ENCODE results near the gene PALLD. TPM values are rescaled to one million over a fixed set of nuclear protein-coding genes. Genes with fewer than 3 reads are reported as not detected.

The PALLD gene
- total and polyA plus RNA-seq, 2 donors (not counting 3 experiments of a cell fraction or from before 2014, with no cell fraction given), result 13.4 to 48.2 TPM

DNA sequence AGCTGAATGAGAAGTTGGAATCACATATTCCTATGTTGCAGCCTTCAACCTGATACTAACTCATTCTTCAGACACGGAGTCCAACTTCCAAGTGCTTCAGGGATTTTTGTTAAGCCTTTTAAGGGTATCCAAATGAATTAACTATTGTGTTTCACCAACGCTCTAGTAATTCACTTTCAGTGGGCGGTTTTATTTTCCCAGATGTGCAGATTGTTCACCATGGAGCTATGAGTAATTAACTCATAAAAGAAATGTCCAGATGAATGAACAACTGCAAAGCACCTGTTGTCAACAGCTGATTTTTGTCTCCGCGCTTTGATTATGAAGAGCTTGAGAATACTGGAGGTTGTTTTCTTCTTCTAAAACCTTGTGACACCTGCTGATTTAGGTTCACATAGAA is 325.6 kb downstream of the PALLD start:
- H3K4me1 ChIP-seq (ENCODE audit: control insufficient read depth, extremely low read depth, insufficient read depth, low read length), result no peaks in the 10 kb centered on the region
- H3K36me3 ChIP-seq (ENCODE audit: control insufficient read depth in 2 of 2, extremely low read depth in 1 of 2, insufficient read depth in 2 of 2, low read length in 2 of 2), result no peaks in the 10 kb centered on the region
- no peak for FAIRE-seq
- no peaks in the 10 kb centered on the region for H3K9me3 ChIP-seq (replicated peaks; ENCODE audit: control insufficient read depth, insufficient read depth, low read length)
- H4K20me1 ChIP-seq (replicated peaks; ENCODE audit: control insufficient read depth, extremely low read depth, insufficient read depth, low read length), result no peaks in the 10 kb centered on the region
- TF ChIP-seq MYC (IDR thresholded peaks at IDR 0.05; ENCODE audit: low read depth, low read length) (no peak), POLR2A (IDR thresholded peaks at IDR 0.05; ENCODE audit: low read depth, low read length) (no peak), JUN (IDR thresholded peaks at IDR 0.05; ENCODE audit: borderline replicate concordance, insufficient read depth, insufficient read length, low read depth) (no peak), POLR2AphosphoS5 (IDR thresholded peaks at IDR 0.05; ENCODE audit: insufficient read depth, low read depth, low read length) (no peak), FOS (IDR thresholded peaks at IDR 0.05; ENCODE audit: borderline replicate concordance, insufficient read depth, low read length) (no peak), EZH2 (IDR thresholded peaks at IDR 0.05; ENCODE audit: borderline replicate concordance, low read depth, low read length, severe bottlenecking) (no peak), GATA2 (IDR thresholded peaks at IDR 0.05; ENCODE audit: insufficient read depth, insufficient read length, low read depth, low read length) (no peak)
- TF ChIP-seq, protein P1, sequence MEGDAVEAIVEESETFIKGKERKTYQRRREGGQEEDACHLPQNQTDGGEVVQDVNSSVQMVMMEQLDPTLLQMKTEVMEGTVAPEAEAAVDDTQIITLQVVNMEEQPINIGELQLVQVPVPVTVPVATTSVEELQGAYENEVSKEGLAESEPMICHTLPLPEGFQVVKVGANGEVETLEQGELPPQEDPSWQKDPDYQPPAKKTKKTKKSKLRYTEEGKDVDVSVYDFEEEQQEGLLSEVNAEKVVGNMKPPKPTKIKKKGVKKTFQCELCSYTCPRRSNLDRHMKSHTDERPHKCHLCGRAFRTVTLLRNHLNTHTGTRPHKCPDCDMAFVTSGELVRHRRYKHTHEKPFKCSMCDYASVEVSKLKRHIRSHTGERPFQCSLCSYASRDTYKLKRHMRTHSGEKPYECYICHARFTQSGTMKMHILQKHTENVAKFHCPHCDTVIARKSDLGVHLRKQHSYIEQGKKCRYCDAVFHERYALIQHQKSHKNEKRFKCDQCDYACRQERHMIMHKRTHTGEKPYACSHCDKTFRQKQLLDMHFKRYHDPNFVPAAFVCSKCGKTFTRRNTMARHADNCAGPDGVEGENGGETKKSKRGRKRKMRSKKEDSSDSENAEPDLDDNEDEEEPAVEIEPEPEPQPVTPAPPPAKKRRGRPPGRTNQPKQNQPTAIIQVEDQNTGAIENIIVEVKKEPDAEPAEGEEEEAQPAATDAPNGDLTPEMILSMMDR (IDR thresholded peaks at IDR 0.05; ENCODE audit: extremely low read depth in 1 of 2, insufficient read depth in 1 of 2, low read depth in 1 of 2, low read length in 2 of 2), result no peak
- TF ChIP-seq, protein P2, sequence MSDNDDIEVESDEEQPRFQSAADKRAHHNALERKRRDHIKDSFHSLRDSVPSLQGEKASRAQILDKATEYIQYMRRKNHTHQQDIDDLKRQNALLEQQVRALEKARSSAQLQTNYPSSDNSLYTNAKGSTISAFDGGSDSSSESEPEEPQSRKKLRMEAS (IDR thresholded peaks at IDR 0.05; ENCODE audit: insufficient read depth, insufficient read length), result no peak
- no peak overlapping the region for H3K9ac ChIP-seq (replicated peaks; ENCODE audit: extremely low read depth, insufficient read depth, low read length)
- no peak overlapping the region for H3K4me2 ChIP-seq (ENCODE audit: insufficient read depth, low read length)
- H2AFZ ChIP-seq (ENCODE audit: low read depth, low read length), result no peak overlapping the region
- dilution Hi-C loops (cut with MboI; ENCODE audit: extremely low pct_ligation_motif_present, low sequenced_read_pairs), result no loop called here
- no TSS peak for BruUV-seq (replicated peaks)
- ChIA-PET POLR2A (interaction anchor here (0.9 kb wide), 1 partner anchor 10 kb away, joined by 3 read pairs; no protein-coding TSS in a partner anchor), CTCF (interaction anchor here (0.9 to 1.6 kb wide), 6 partner anchors 11 to 112 kb away, joined by 3 to 5 read pairs (median 4); no protein-coding TSS in a partner anchor)
- no peaks in the 10 kb centered on the region for H3K27me3 ChIP-seq (ENCODE audit: control insufficient read depth in 2 of 2, insufficient read depth in 2 of 2, low read length in 2 of 2)
- intact Hi-C loops (cut with micrococcal nuclease), result no loop called here
- no peaks in the 10 kb centered on the region for H3K79me2 ChIP-seq (ENCODE audit: control insufficient read depth, insufficient read depth, low read length)
- H3K9me1 ChIP-seq (replicated peaks; ENCODE audit: control insufficient read depth, extremely low read depth, insufficient read depth, low read length), result no peaks in the 10 kb centered on the region
- no peak overlapping the region for H3K4me3 ChIP-seq (replicated peaks in 1 of 3; ENCODE audit: insufficient read depth in 1 of 3, low read depth in 1 of 3, low read length in 3 of 3)
- DNase-seq (ENCODE audit: low read depth, low spot score), result no peak
- no peak overlapping the region for H3K27ac ChIP-seq (ENCODE audit: insufficient read depth, low read depth, low read length)

Data from endothelial cell of umbilical vein (primary cell).